Measurements from ENCODE around the gene IQGAP2.

GRCh38 chr5:76742583-76742982 is 339.5 kb downstream of the IQGAP2 start:
- TF ChIP-seq, protein P1, sequence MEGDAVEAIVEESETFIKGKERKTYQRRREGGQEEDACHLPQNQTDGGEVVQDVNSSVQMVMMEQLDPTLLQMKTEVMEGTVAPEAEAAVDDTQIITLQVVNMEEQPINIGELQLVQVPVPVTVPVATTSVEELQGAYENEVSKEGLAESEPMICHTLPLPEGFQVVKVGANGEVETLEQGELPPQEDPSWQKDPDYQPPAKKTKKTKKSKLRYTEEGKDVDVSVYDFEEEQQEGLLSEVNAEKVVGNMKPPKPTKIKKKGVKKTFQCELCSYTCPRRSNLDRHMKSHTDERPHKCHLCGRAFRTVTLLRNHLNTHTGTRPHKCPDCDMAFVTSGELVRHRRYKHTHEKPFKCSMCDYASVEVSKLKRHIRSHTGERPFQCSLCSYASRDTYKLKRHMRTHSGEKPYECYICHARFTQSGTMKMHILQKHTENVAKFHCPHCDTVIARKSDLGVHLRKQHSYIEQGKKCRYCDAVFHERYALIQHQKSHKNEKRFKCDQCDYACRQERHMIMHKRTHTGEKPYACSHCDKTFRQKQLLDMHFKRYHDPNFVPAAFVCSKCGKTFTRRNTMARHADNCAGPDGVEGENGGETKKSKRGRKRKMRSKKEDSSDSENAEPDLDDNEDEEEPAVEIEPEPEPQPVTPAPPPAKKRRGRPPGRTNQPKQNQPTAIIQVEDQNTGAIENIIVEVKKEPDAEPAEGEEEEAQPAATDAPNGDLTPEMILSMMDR (conservative IDR thresholded peaks at IDR 0.05) = no peak
- no peak for TF ChIP-seq EZH2 (IDR thresholded peaks at IDR 0.05; ENCODE audit: low read depth)
